Amniotic stem cell (primary cell): ENCODE data around the gene JMJD4.

Experiments
- DNase-seq: peaks from one replicate; lab custom pipeline; 2025; lab: John Stamatoyannopoulos, UW

JMJD4 gene

GRCh38 chr1:227769047-227769935 lies 34.2 kb upstream of the JMJD4 start:
- DNase-seq, result no peak

GRCh38 chr1:227768640-227769039 lies 33.5 kb upstream of the JMJD4 start:
- DNase-seq, result no peak

- DNase-seq, result no peak
Measured at GRCh38 chr1:227768125-227768439, 33.0 kb upstream of the JMJD4 start.

GRCh38 chr1:227767401-227768124 lies 32.5 kb upstream of the JMJD4 start:
- DNase-seq, result no peak

- DNase-seq, result no peak
Measured at GRCh38 chr1:227766653-227767277, 31.7 kb upstream of the JMJD4 start.

GRCh38 chr1:227766015-227766634 lies 31.0 kb upstream of the JMJD4 start:
- DNase-seq, result no peak

- DNase-seq, result no peak
Measured at GRCh38 chr1:227765261-227766014, 30.3 kb upstream of the JMJD4 start.

- peak; percentile 82 for DNase-seq
Measured at GRCh38 chr1:227764019-227764391, 28.9 kb upstream of the JMJD4 start.

- no peak for DNase-seq
Measured at GRCh38 chr1:227763246-227764018, 28.3 kb upstream of the JMJD4 start.

GRCh38 chr1:227762231-227762911 lies 27.3 kb upstream of the JMJD4 start:
- peak; percentile 43 for DNase-seq

GRCh38 chr1:227761621-227762230 lies 26.6 kb upstream of the JMJD4 start:
- DNase-seq, result no peak

- DNase-seq, result no peak
Measured at GRCh38 chr1:227760377-227760776, 25.3 kb upstream of the JMJD4 start.

GRCh38 chr1:227759341-227760300 lies 24.5 kb upstream of the JMJD4 start:
- DNase-seq, result peak; percentile 94

GRCh38 chr1:227758366-227758765 lies 23.3 kb upstream of the JMJD4 start:
- no peak for DNase-seq

- no peak for DNase-seq
Measured at GRCh38 chr1:227757781-227758180, 22.7 kb upstream of the JMJD4 start.

- no peak for DNase-seq
Measured at GRCh38 chr1:227756172-227756959, 21.3 kb upstream of the JMJD4 start.

GRCh38 chr1:227754958-227755357 lies 19.9 kb upstream of the JMJD4 start:
- no peak for DNase-seq
